Measurements from ENCODE around the gene TAS2R38.

DNA sequence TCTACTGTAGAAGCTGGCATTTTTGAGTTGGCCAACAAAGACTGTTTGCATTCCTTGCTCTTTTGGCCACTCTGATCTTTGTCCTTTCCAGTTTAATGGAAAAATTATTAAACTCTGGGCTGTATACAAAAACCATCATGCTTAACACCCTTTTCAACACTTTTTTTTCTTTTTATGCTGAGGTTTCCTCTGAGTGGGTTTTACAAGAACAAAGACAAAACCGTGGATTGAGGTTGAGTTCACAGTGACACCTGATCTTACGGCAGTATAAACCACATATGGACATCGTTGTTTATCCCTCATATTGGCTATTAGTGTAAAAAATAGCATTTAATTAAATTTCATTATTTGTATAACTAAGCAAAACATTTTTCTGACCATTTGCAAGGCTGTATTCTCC is 43.9 kb upstream of the TAS2R38 start:
- no peak for TF ChIP-seq EP300 (IDR thresholded peaks at IDR 0.05)
- TF ChIP-seq, protein P1, sequence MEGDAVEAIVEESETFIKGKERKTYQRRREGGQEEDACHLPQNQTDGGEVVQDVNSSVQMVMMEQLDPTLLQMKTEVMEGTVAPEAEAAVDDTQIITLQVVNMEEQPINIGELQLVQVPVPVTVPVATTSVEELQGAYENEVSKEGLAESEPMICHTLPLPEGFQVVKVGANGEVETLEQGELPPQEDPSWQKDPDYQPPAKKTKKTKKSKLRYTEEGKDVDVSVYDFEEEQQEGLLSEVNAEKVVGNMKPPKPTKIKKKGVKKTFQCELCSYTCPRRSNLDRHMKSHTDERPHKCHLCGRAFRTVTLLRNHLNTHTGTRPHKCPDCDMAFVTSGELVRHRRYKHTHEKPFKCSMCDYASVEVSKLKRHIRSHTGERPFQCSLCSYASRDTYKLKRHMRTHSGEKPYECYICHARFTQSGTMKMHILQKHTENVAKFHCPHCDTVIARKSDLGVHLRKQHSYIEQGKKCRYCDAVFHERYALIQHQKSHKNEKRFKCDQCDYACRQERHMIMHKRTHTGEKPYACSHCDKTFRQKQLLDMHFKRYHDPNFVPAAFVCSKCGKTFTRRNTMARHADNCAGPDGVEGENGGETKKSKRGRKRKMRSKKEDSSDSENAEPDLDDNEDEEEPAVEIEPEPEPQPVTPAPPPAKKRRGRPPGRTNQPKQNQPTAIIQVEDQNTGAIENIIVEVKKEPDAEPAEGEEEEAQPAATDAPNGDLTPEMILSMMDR (IDR thresholded peaks at IDR 0.05), result no peak

Data from gastroesophageal sphincter (tissue), 3 donors.